H9 (cell line): ENCODE measurements around the gene ENOX1. TPM values are rescaled to one million over a fixed set of nuclear protein-coding genes. Genes with fewer than 3 reads are reported as not detected.

ENCODE experiments used
- DNase-seq: peaks from one replicate; pipeline ENCODE4 v3.0.0-alpha.2; 2017
- H2AFZ ChIP-seq: one replicate; pipeline ENCODE4 v1.6.1; 2013; ENCODE audit warnings: mild to moderate bottlenecking, low read length, control low read depth, moderate library complexity
- H2AK5ac ChIP-seq: 2 replicates; pipeline ENCODE4 v1.6.1; 2013; ENCODE audit warnings: low read length, control low read depth, mixed read lengths; ENCODE audit not compliant: insufficient read length
- H2BK120ac ChIP-seq: one replicate; pipeline ENCODE4 v1.6.1; 2013; ENCODE audit warnings: low read depth, mild to moderate bottlenecking, low read length, control low read depth, inconsistent platforms; ENCODE audit not compliant: poor library complexity, severe bottlenecking
- H2BK12ac ChIP-seq: 2 replicates; pipeline ENCODE4 v1.6.1; 2013; ENCODE audit warnings: low read length, control low read depth, mixed read lengths, low read depth; ENCODE audit not compliant: insufficient read length
- H2BK15ac ChIP-seq: 2 replicates; pipeline ENCODE4 v1.6.1; 2013; ENCODE audit warnings: low read depth, low read length, control low read depth
- H2BK20ac ChIP-seq: one replicate; pipeline ENCODE4 v1.6.1; 2013; ENCODE audit warnings: low read depth, mild to moderate bottlenecking, low read length, control low read depth, inconsistent platforms; ENCODE audit not compliant: poor library complexity, severe bottlenecking
- H2BK5ac ChIP-seq: 2 replicates; pipeline ENCODE4 v1.6.1; 2013; ENCODE audit warnings: low read length, control low read depth, mixed read lengths; ENCODE audit not compliant: insufficient read length
- H3K14ac ChIP-seq: 2 replicates; pipeline ENCODE4 v1.6.1; 2013; ENCODE audit warnings: low read length, control low read depth; ENCODE audit not compliant: insufficient read depth
- H3K18ac ChIP-seq: 2 replicates; pipeline ENCODE4 v1.6.1; 2013; ENCODE audit warnings: low read depth, mild to moderate bottlenecking, mixed read lengths, low read length, control low read depth; ENCODE audit not compliant: insufficient read length
- H3K23ac ChIP-seq: 2 replicates; pipeline ENCODE4 v1.6.1; 2013; ENCODE audit warnings: low read length, control low read depth, mixed read lengths, low read depth; ENCODE audit not compliant: insufficient read length
- H3K23me2 ChIP-seq: 2 replicates; pipeline ENCODE4 v1.6.1; 2013; ENCODE audit warnings: low read depth, mild to moderate bottlenecking, mixed read lengths, low read length, control low read depth; ENCODE audit not compliant: insufficient read length, poor library complexity, severe bottlenecking
- H3K27ac ChIP-seq: 2 replicates; pipeline ENCODE4 v1.5.1; 2013; ENCODE audit warnings: low read length, control low read depth, mixed read lengths, low read depth; ENCODE audit not compliant: insufficient read length
- H3K27me3 ChIP-seq: 2 replicates; pipeline ENCODE4 v1.6.1; 2013; ENCODE audit warnings: low read length, control low read depth, inconsistent platforms; ENCODE audit not compliant: insufficient read depth
- H3K4ac ChIP-seq: 2 replicates; pipeline ENCODE4 v1.6.1; 2013; ENCODE audit warnings: low read depth, mild to moderate bottlenecking, control low read depth, inconsistent platforms, low read length, moderate library complexity
- H3K4me1 ChIP-seq: 2 replicates; pipeline ENCODE4 v1.6.1; 2013; ENCODE audit warnings: low read length, control low read depth, inconsistent platforms; ENCODE audit not compliant: insufficient read depth
- H3K4me2 ChIP-seq: 2 replicates; pipeline ENCODE4 v1.6.1; 2013; ENCODE audit warnings: low read length, control low read depth, mixed read lengths; ENCODE audit not compliant: insufficient read length, insufficient read depth
- H3K56ac ChIP-seq: 2 replicates; pipeline ENCODE4 v1.6.1; 2013; ENCODE audit warnings: low read depth, mild to moderate bottlenecking, mixed read lengths, low read length, control low read depth; ENCODE audit not compliant: insufficient read length
- H3K79me1 ChIP-seq: 2 replicates; pipeline ENCODE4 v1.6.1; 2013; ENCODE audit warnings: low read depth, mild to moderate bottlenecking, moderate library complexity, low read length, control low read depth, inconsistent platforms; ENCODE audit not compliant: insufficient read depth, poor library complexity, severe bottlenecking
- H3K79me2 ChIP-seq: 2 replicates; pipeline ENCODE4 v1.6.1; 2013; ENCODE audit warnings: low read length, control low read depth, inconsistent platforms; ENCODE audit not compliant: insufficient read depth
- H3K9ac ChIP-seq: 2 replicates; pipeline ENCODE4 v1.6.1; 2013; ENCODE audit warnings: low read length, control low read depth, mixed read lengths; ENCODE audit not compliant: insufficient read length; ENCODE audit errors: extremely low read depth
- H3K9me3 ChIP-seq: one replicate; pipeline ENCODE4 v1.6.1; 2013; ENCODE audit warnings: low read depth, low read length, inconsistent platforms; ENCODE audit not compliant: control insufficient read depth
- H3T11ph ChIP-seq: one replicate; pipeline ENCODE4 v1.6.1; 2013; ENCODE audit warnings: mild to moderate bottlenecking, low read length, control low read depth, inconsistent platforms
- H4K20me1 ChIP-seq: one replicate; pipeline ENCODE4 v1.6.1; 2013; ENCODE audit not compliant: control insufficient read depth, insufficient read length, insufficient read depth
- H4K5ac ChIP-seq: 2 replicates; pipeline ENCODE4 v1.6.1; 2013; ENCODE audit warnings: low read depth, mild to moderate bottlenecking, mixed read lengths, low read length, control low read depth; ENCODE audit not compliant: insufficient read length
- H4K8ac ChIP-seq: replicated peaks from 2 replicates; pipeline ENCODE4 v1.6.1; 2013; ENCODE audit warnings: low read length, control low read depth, mixed read lengths, low read depth; ENCODE audit not compliant: insufficient read length
- H4K91ac ChIP-seq: 2 replicates; pipeline ENCODE4 v1.6.1; 2013; ENCODE audit warnings: low read depth, mild to moderate bottlenecking, moderate library complexity, mixed read lengths, low read length, control low read depth; ENCODE audit not compliant: insufficient read length
- H3K27ac Mint-ChIP-seq, 3 experiments: 2 replicates in 2 of 3; 3 replicates in 1 of 3; pipeline ENCODE4 v1.8.0; 2020 to 2021; ENCODE audit warnings: mixed read lengths in 3 of 3, mild to moderate bottlenecking in 1 of 3, moderate library complexity in 1 of 3
- H3K27me3 Mint-ChIP-seq: 2 replicates; pipeline ENCODE4 v1.8.0; 2021; ENCODE audit warnings: low read depth, mild to moderate bottlenecking, moderate library complexity, mixed read lengths
- H3K36me3 Mint-ChIP-seq, 3 experiments: 2 replicates in 2 of 3; 3 replicates in 1 of 3; pipeline ENCODE4 v1.8.0; 2020 to 2021; ENCODE audit warnings: low read depth in 3 of 3, mixed read lengths in 3 of 3; ENCODE audit not compliant: insufficient read depth in 1 of 3
- H3K4me1 Mint-ChIP-seq, 2 experiments: 2 replicates each; pipeline ENCODE4 v1.8.0; 2020; ENCODE audit warnings: mixed read lengths in 2 of 2
- H3K4me3 Mint-ChIP-seq, 2 experiments: 2 replicates in 1 of 2; 3 replicates in 1 of 2; pipeline ENCODE4 v1.8.0; 2020 to 2021; ENCODE audit warnings: mild to moderate bottlenecking in 2 of 2, mixed read lengths in 2 of 2, moderate library complexity in 1 of 2
- H3K9me3 Mint-ChIP-seq, 2 experiments: 2 replicates in 1 of 2; 3 replicates in 1 of 2; pipeline ENCODE4 v1.8.0; 2020; ENCODE audit warnings: mild to moderate bottlenecking in 2 of 2, mixed read lengths in 2 of 2, moderate library complexity in 1 of 2
- CTCF ChIP-seq: fragments of 200-600 bp; sonication (generic); conservative IDR thresholded peaks from 3 replicates; pipeline ENCODE4 v1.8.0; 2021; ENCODE audit warnings: antibody characterized with exemption, mild to moderate bottlenecking
- WGBS: extraction: QIAGEN DNeasy Blood & Tissue Kit; methylation state at CpG from one replicate; pipeline ENCODE4 v1.1.7; 2013; ENCODE audit warnings: missing lambda C conversion rate, low lambda C conversion rate, mixed read lengths; ENCODE audit not compliant: insufficient read length; ENCODE audit errors: extremely low coverage; 5-methylcytosine and 5-hydroxymethylcytosine counted together
- total RNA-seq: library from RNA; stranded (reverse); gene quantifications from 2 replicates; pipeline ENCODE4 v1.2.1, GENCODE V29; 2021

The ENOX1 gene
- total RNA-seq, 1 experiment from 2014 or later = 0.24 TPM

- no peaks in the 10 kb centered on the region for H3K79me2 ChIP-seq
- no peak overlapping the region for H2AK5ac ChIP-seq
Observed at GRCh38 chr13:43304449-43304848, 482.3 kb downstream of the ENOX1 start.

More at GRCh38 chr13:43304449-43304848, 482.3 kb downstream of the ENOX1 start:
- no peak overlapping the region for H3K4me2 ChIP-seq
- TF ChIP-seq CTCF = no peak
- no peak overlapping the region for H3K9ac ChIP-seq
- Mint-ChIP-seq H3K27ac (no peak overlapping the region), H3K27me3 (no peaks in the 10 kb centered on the region), H3K36me3 (no peaks in the 10 kb centered on the region), H3K9me3 (no peaks in the 10 kb centered on the region), H3K4me1 (peaks cover 23 to 35% of the 10 kb centered on the region in 2 experiments), H3K4me3 (no peak overlapping the region)
- no peaks in the 10 kb centered on the region for H3K23me2 ChIP-seq
- H3K23ac ChIP-seq = no peak overlapping the region
- H3K14ac ChIP-seq = no peak overlapping the region
- H3K18ac ChIP-seq = no peak overlapping the region
- no CpG with 5 or more reads among the region's 2 CpGs for WGBS
- DNase-seq = no peak
- H3T11ph ChIP-seq = no peak overlapping the region
- no peaks in the 10 kb centered on the region for H4K20me1 ChIP-seq
- no peak overlapping the region for H3K27ac ChIP-seq
- no peaks in the 10 kb centered on the region for H3K9me3 ChIP-seq
- H2BK12ac ChIP-seq = no peak overlapping the region
- no peak overlapping the region for H4K5ac ChIP-seq
- no peak overlapping the region for H2AFZ ChIP-seq
- no peak overlapping the region for H4K91ac ChIP-seq
- H2BK20ac ChIP-seq = no peak overlapping the region
- no peak overlapping the region for H2BK120ac ChIP-seq
- no peak overlapping the region for H2BK15ac ChIP-seq
- no peaks in the 10 kb centered on the region for H3K4me1 ChIP-seq
- H3K56ac ChIP-seq = no peak overlapping the region
- no peaks in the 10 kb centered on the region for H3K79me1 ChIP-seq
- no peak overlapping the region for H2BK5ac ChIP-seq
- no peaks in the 10 kb centered on the region for H3K27me3 ChIP-seq
- H3K4ac ChIP-seq = no peak overlapping the region
- no peak overlapping the region for H4K8ac ChIP-seq
